ENCODE data around the gene B3GALNT2. TPM values are rescaled to one million over a fixed set of nuclear protein-coding genes. Genes with fewer than 3 reads are reported as not detected.

B3GALNT2 gene
- total RNA-seq, 2 donors from 2014 or later, result 29.1 to 52.1 TPM

DNA sequence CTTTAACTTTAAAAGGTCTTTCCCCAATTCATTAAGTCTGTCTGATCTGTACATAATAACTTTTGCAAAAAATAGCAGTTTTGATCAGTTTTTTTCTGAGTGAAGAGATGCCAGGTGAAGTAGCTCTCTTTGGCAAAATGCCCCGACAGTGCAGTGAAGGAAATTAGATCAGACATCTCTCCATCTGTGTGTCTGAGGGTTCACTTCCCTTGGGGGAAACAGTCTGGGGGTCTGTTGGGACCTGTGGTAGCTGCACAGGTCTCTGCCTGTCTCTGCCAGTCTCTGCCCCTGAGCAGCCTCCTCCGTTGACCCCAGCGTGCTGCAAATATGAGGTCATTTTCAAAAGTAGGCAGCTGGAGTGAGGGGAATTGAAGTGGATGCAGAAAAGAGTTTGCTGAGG is 82.5 kb downstream of the B3GALNT2 start:
- TF ChIP-seq POLR2A (IDR thresholded peaks at IDR 0.05) (no peak), POLR2AphosphoS5 (IDR thresholded peaks at IDR 0.05) (no peak)
- TF ChIP-seq, protein P1, sequence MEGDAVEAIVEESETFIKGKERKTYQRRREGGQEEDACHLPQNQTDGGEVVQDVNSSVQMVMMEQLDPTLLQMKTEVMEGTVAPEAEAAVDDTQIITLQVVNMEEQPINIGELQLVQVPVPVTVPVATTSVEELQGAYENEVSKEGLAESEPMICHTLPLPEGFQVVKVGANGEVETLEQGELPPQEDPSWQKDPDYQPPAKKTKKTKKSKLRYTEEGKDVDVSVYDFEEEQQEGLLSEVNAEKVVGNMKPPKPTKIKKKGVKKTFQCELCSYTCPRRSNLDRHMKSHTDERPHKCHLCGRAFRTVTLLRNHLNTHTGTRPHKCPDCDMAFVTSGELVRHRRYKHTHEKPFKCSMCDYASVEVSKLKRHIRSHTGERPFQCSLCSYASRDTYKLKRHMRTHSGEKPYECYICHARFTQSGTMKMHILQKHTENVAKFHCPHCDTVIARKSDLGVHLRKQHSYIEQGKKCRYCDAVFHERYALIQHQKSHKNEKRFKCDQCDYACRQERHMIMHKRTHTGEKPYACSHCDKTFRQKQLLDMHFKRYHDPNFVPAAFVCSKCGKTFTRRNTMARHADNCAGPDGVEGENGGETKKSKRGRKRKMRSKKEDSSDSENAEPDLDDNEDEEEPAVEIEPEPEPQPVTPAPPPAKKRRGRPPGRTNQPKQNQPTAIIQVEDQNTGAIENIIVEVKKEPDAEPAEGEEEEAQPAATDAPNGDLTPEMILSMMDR (IDR thresholded peaks at IDR 0.05), result no peak
- intact Hi-C loops (cut with DNase I), result no loop called here
- no peak overlapping the region for H3K4me3 ChIP-seq

DNA sequence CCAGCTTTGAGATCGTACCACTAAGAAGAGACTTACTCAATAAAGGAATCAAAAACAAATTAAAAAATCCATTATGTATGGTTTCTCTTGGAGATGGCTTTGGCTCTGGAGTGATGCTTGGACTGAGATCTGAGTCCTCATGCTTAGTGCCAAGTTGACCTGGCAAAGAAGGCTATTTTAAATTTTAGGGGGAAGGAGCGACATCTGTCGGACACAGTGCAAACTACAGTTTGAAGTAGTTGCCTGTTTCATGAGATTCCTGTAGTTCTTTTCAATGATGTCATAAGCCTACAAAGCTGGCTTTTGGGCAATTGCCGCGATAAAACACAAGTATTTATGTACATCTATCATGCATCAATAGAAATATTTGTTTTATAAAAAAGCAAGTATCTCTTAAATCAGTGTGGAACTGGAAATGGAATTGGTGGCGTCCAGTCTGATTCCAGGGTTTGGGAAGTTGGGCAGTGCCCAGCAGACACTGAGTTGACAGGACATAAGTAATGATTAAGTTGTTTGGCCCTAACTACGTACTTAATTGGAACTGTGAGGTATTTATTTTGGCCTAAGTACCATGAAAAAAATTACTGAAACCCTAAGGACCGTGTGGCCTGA is 87.1 kb downstream of the B3GALNT2 start:
- Histone ChIP-seq H3K27ac (no peak overlapping the region), H3K4me1 (replicated peaks) (no peaks in the 10 kb centered on the region), H3K36me3 (no peaks in the 10 kb centered on the region), H3K27me3 (replicated peaks; ENCODE audit: insufficient read depth) (no peaks in the 10 kb centered on the region), H3K9me3 (no peaks in the 10 kb centered on the region), H3K4me3 (no peak overlapping the region)
- TF ChIP-seq POLR2AphosphoS5 (IDR thresholded peaks at IDR 0.05), result peak; percentile 60
- TF ChIP-seq, protein P1 (IDR thresholded peaks at IDR 0.05), result peak; percentile 69 to 83 (median 78)
- no peak for TF ChIP-seq POLR2A (IDR thresholded peaks at IDR 0.05)
- intact Hi-C loops (cut with DNase I), result loop anchor here (2.0 to 5.0 kb wide), 3 partner anchors 90 to 325 kb away; partner anchors contain the start of genes ARID4B and GGPS1
- WGBS, result 32% methylated on average over 8 of the region's 8 CpGs
- DNase-seq (ENCODE audit: low spot score), result peak; percentile 60

More for the DNA sequence above, 82.5 kb downstream of the B3GALNT2 start:
- no peaks in the 10 kb centered on the region for H3K4me1 ChIP-seq (replicated peaks)
- 50% methylated on average over 3 of the region's 3 CpGs for WGBS
- H3K36me3 ChIP-seq, result no peaks in the 10 kb centered on the region
- H3K27me3 ChIP-seq (replicated peaks; ENCODE audit: insufficient read depth), result no peaks in the 10 kb centered on the region
- H3K27ac ChIP-seq, result no peak overlapping the region
- no peaks in the 10 kb centered on the region for H3K9me3 ChIP-seq
- DNase-seq (ENCODE audit: low spot score), result no peak

DNA sequence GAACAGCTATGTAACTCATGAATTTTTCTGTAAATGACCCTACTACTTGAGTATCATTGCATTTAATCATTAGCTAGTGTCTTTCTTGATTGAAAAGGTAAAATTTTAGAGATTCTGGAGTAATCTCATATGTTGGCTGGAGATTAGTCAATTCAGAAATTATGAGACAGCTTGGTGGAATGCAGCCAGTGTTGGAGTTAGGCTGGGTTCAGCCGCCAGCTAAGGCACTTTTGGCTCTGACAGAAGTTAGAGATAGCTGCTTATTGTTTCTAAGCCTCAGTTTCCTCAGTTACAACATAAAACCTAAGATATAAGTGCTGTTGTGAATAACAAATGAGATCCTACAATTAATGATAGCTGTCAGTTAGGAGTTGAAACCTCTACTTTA is 87.6 kb downstream of the B3GALNT2 start:
- intact Hi-C loops (cut with DNase I), result loop anchor here (2.0 to 5.0 kb wide), 3 partner anchors 89 to 324 kb away; partner anchors contain the start of genes ARID4B and GGPS1
- H3K9me3 ChIP-seq, result no peaks in the 10 kb centered on the region
- H3K4me1 ChIP-seq (replicated peaks), result no peaks in the 10 kb centered on the region
- 55% methylated on average over 1 of the region's 1 CpG for WGBS
- no peak overlapping the region for H3K27ac ChIP-seq
- H3K36me3 ChIP-seq, result no peaks in the 10 kb centered on the region
- no peaks in the 10 kb centered on the region for H3K27me3 ChIP-seq (replicated peaks; ENCODE audit: insufficient read depth)
- DNase-seq (ENCODE audit: low spot score), result no peak
- no peak overlapping the region for H3K4me3 ChIP-seq
- TF ChIP-seq, protein P1 (IDR thresholded peaks at IDR 0.05), result no peak
- TF ChIP-seq POLR2AphosphoS5 (IDR thresholded peaks at IDR 0.05) (no peak), POLR2A (IDR thresholded peaks at IDR 0.05) (no peak)

DNA sequence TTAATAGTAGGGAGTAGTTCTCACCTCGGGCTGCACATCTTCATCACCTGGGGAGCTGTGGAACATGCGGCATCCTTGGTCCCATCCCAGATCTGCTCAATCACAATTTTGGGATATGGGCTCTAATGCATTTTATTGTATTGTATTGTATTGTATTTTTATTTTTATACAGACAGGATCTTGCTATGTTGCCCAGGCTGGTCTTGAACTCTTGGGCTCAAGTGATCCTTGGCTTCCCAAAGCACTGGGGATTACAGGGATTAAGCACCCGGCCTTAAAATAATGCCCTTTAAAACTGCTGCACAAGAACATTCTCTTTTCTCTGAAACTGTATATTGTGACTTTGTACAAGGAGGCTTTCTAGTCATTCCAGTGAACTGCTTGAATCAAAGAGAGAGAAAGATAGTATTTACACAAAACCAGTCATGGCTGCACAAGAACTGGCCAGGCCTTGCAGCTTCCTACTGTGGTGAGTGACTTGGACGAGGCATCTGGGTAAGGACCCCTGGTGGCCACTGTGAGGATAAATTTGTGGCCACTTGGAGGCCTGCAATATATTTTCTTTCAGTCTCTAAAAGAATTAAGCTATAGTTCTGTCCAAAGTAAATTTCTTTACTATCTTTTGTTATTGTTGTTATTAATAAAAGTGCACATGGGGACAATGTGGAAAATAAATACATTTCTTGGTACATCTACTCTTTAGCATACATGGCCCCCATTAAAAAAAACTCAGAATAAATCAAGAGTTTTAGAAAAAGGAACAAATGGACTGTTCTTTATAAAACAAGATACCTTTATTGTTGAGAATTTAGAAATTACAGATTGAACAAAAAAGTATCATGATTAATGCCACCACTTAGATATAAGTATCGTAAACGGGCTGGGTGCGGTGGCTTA is 89.0 kb downstream of the B3GALNT2 start:
- Histone ChIP-seq H3K27me3 (replicated peaks; ENCODE audit: insufficient read depth) (no peaks in the 10 kb centered on the region), H3K36me3 (no peaks in the 10 kb centered on the region), H3K27ac (no peak overlapping the region), H3K4me3 (no peak overlapping the region), H3K4me1 (replicated peaks) (no peaks in the 10 kb centered on the region), H3K9me3 (no peaks in the 10 kb centered on the region)
- peak; percentile 63 for DNase-seq (ENCODE audit: low spot score)
- WGBS, result 82% methylated on average over 7 of the region's 7 CpGs
- TF ChIP-seq POLR2AphosphoS5 (IDR thresholded peaks at IDR 0.05) (peak; percentile 66), POLR2A (IDR thresholded peaks at IDR 0.05) (no peak)
- TF ChIP-seq, protein P1 (IDR thresholded peaks at IDR 0.05), result peak; percentile 45 to 82 (median 80)
- intact Hi-C loops (cut with DNase I), result loop anchor here (5.0 kb wide), 2 partner anchors 88 to 323 kb away; partner anchors contain the start of genes ARID4B and GGPS1

Measured in prostate gland (tissue), 2 donors.